Measurements from ENCODE around the gene GRIN3B.

DNA sequence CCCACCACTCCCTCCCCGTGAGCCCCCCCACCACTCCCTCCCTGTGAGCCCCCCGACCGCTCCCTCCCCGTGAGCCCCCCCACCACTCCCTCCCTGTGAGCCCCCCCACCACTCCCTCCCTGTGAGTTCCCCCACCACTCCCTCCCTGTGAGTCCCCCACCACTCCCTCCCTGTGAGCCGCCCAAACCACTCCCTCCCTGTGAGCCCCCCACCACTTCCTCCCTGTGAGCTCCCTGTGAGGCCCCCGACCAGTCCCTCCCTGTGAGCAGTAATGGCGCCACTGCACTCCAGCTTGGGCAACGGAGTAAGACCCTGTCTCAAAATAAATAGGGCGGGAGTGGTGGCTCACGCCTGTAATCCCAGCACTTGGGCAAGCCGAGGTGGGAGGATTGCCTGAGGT is 49.6 kb downstream of the GRIN3B start:
- TF ChIP-seq, protein P1, sequence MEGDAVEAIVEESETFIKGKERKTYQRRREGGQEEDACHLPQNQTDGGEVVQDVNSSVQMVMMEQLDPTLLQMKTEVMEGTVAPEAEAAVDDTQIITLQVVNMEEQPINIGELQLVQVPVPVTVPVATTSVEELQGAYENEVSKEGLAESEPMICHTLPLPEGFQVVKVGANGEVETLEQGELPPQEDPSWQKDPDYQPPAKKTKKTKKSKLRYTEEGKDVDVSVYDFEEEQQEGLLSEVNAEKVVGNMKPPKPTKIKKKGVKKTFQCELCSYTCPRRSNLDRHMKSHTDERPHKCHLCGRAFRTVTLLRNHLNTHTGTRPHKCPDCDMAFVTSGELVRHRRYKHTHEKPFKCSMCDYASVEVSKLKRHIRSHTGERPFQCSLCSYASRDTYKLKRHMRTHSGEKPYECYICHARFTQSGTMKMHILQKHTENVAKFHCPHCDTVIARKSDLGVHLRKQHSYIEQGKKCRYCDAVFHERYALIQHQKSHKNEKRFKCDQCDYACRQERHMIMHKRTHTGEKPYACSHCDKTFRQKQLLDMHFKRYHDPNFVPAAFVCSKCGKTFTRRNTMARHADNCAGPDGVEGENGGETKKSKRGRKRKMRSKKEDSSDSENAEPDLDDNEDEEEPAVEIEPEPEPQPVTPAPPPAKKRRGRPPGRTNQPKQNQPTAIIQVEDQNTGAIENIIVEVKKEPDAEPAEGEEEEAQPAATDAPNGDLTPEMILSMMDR (IDR thresholded peaks at IDR 0.05 in 4 of 5, conservative IDR thresholded peaks at IDR 0.05 in 1 of 5): no peak
- TF ChIP-seq POLR2A (IDR thresholded peaks at IDR 0.05): no peak
